ENCODE measurements around the gene BTBD1.

BTBD1 gene

GRCh38 chr15:83066734-83067637, at the start of gene BTBD1:
Gene BTBD1 (minus strand): TSS chr15:83067252. CDS start chr15:83067151, 101 bp downstream.
- peak; percentile 76 to 88 for DNase-seq (ENCODE audit: low read depth in 2 of 2)

- DNase-seq (ENCODE audit: low read depth in 2 of 2): no peak
These were observed 48.9 kb upstream of the BTBD1 start for GRCh38 chr15:83115831-83116565.

GRCh38 chr15:83115410-83115809, 48.4 kb upstream of the BTBD1 start:
- DNase-seq (ENCODE audit: low read depth in 2 of 2): no peak

GRCh38 chr15:83114856-83115255, 47.8 kb upstream of the BTBD1 start:
- DNase-seq (ENCODE audit: low read depth in 2 of 2): no peak

GRCh38 chr15:83113881-83114674, 47.0 kb upstream of the BTBD1 start:
- no peak for DNase-seq (ENCODE audit: low read depth in 2 of 2)

GRCh38 chr15:83112956-83113299, 45.9 kb upstream of the BTBD1 start:
- DNase-seq (ENCODE audit: low read depth in 2 of 2): no peak

GRCh38 chr15:83112233-83112955, 45.3 kb upstream of the BTBD1 start:
- DNase-seq (ENCODE audit: low read depth in 2 of 2): no peak

GRCh38 chr15:83111149-83111548, 44.1 kb upstream of the BTBD1 start:
- DNase-seq (ENCODE audit: low read depth in 2 of 2): no peak

- DNase-seq (ENCODE audit: low read depth in 2 of 2): no peak
These were observed 43.3 kb upstream of the BTBD1 start for GRCh38 chr15:83110381-83110780.

- no peak for DNase-seq (ENCODE audit: low read depth in 2 of 2)
These were observed 42.5 kb upstream of the BTBD1 start for GRCh38 chr15:83109532-83109931.

GRCh38 chr15:83108266-83109219, 41.5 kb upstream of the BTBD1 start:
- no peak for DNase-seq (ENCODE audit: low read depth in 2 of 2)

- DNase-seq (ENCODE audit: low read depth in 2 of 2): no peak
These were observed 40.8 kb upstream of the BTBD1 start for GRCh38 chr15:83107841-83108181.

GRCh38 chr15:83106994-83107840, 40.2 kb upstream of the BTBD1 start, which contains the start of gene TM6SF1:
Gene TM6SF1 (plus strand): TSS chr15:83107645. CDS start chr15:83107681, 36 bp downstream.
- DNase-seq (ENCODE audit: low read depth in 2 of 2): no peak

- DNase-seq (ENCODE audit: low read depth in 2 of 2): no peak
These were observed 38.4 kb upstream of the BTBD1 start for GRCh38 chr15:83105440-83105839.

- DNase-seq (ENCODE audit: low read depth in 2 of 2): no peak
These were observed 37.1 kb upstream of the BTBD1 start for GRCh38 chr15:83104141-83104540.

GRCh38 chr15:83102346-83102745, 35.3 kb upstream of the BTBD1 start:
- no peak for DNase-seq (ENCODE audit: low read depth in 2 of 2)

GRCh38 chr15:83100097-83100646, 33.1 kb upstream of the BTBD1 start:
- DNase-seq (ENCODE audit: low read depth in 2 of 2): no peak

GRCh38 chr15:83099290-83099689, 32.2 kb upstream of the BTBD1 start:
- no peak for DNase-seq (ENCODE audit: low read depth in 2 of 2)

GRCh38 chr15:83098079-83098478, 31.0 kb upstream of the BTBD1 start:
- no peak for DNase-seq (ENCODE audit: low read depth in 2 of 2)

Measured in stimulated activated CD4-positive, alpha-beta T cell treated with anti-CD3 and anti-CD28 coated beads, Interleukin-12 subunit alpha, Interleukin-12 subunit beta, amount 100 ng/mL, for 24 hours (primary cell).